HEK293 (cell line): ENCODE data around the gene CD81.

Experiments
- CTCF ChIA-PET: fragments of 350-600 bp; formaldehyde crosslinking; extraction: SDS; loops from one replicate; lab custom pipeline; 2021; ENCODE audit warnings: antibody characterized with exemption; lab: Yijun Ruan, JAX
- POLR2A ChIA-PET: fragments of 300-600 bp; formaldehyde crosslinking; extraction: SDS; loops from one replicate; lab custom pipeline; 2020; ENCODE audit warnings: antibody characterized with exemption, inconsistent platforms; lab: Yijun Ruan, JAX
- H3K27ac ChIP-seq: fragments of 200-500 bp; sonication (Bioruptor generic); 2 replicates; pipeline ENCODE4 v1.5.1; 2014; ENCODE audit warnings: low read depth, low read length, control low read depth, inconsistent platforms; ENCODE audit errors: extremely low read depth
- H3K36me3 ChIP-seq, 2 experiments: fragments of 200-500 bp in 1 of 2; sonication (Bioruptor generic) in 1 of 2; 1 replicate in 1 of 2; 2 replicates in 1 of 2; pipeline ENCODE4 v1.5.1; 2014 to 2017; ENCODE audit warnings: inconsistent platforms in 2 of 2, low read length in 2 of 2; ENCODE audit not compliant: control insufficient read depth in 2 of 2, insufficient read depth in 1 of 2
- H3K4me1 ChIP-seq: fragments of 200-500 bp; sonication (Bioruptor generic); 2 replicates; pipeline ENCODE4 v1.5.1; 2014; ENCODE audit warnings: mild to moderate bottlenecking, low read length, inconsistent platforms; ENCODE audit not compliant: control insufficient read depth, insufficient read depth
- H3K4me3 ChIP-seq: 2 replicates; pipeline ENCODE4 v1.5.1; 2011; ENCODE audit warnings: low read depth, mild to moderate bottlenecking, control low read depth, low read length, moderate library complexity
- H3K9me3 ChIP-seq: fragments of 200-500 bp; sonication (Bioruptor generic); 2 replicates; pipeline ENCODE4 v1.5.1; 2014; ENCODE audit warnings: low read depth, low read length, inconsistent platforms; ENCODE audit not compliant: control insufficient read depth, insufficient read depth
- GLIS2 ChIP-seq: fragments of 450-650 bp; formaldehyde crosslinking; IDR thresholded peaks from 2 replicates; pipeline ENCODE4 v1.5.1; 2016; ENCODE audit warnings: missing biosample characterization, missing genetic modification characterization
- SCRT1 ChIP-seq: fragments of 450-650 bp; formaldehyde crosslinking; IDR thresholded peaks from 2 replicates; pipeline ENCODE4 v1.5.1; 2016; ENCODE audit warnings: missing biosample characterization, missing genetic modification characterization, borderline replicate concordance
- WT1 ChIP-seq: fragments of 450-650 bp; formaldehyde crosslinking; IDR thresholded peaks from 2 replicates; pipeline ENCODE4 v1.5.1; 2016; ENCODE audit warnings: missing biosample characterization, missing genetic modification characterization
- ZFP69B ChIP-seq: fragments of 450-650 bp; formaldehyde crosslinking; IDR thresholded peaks from 2 replicates; pipeline ENCODE4 v1.5.1; 2016; ENCODE audit warnings: missing biosample characterization, missing genetic modification characterization
- ZNF138 ChIP-seq: fragments of 450-650 bp; formaldehyde crosslinking; IDR thresholded peaks from 2 replicates; pipeline ENCODE4 v1.5.1; 2016; ENCODE audit warnings: missing biosample characterization, missing genetic modification characterization, borderline replicate concordance
- ZNF19 ChIP-seq: fragments of 450-650 bp; formaldehyde crosslinking; IDR thresholded peaks from 2 replicates; pipeline ENCODE4; 2016; ENCODE audit warnings: missing biosample characterization, missing genetic modification characterization, low read depth
- ZNF324 ChIP-seq: fragments of 450-650 bp; formaldehyde crosslinking; IDR thresholded peaks from 2 replicates; pipeline ENCODE4 v1.5.1; 2016; ENCODE audit warnings: missing biosample characterization, missing genetic modification characterization
- ZNF426 ChIP-seq: fragments of 450-650 bp; formaldehyde crosslinking; IDR thresholded peaks from 2 replicates; pipeline ENCODE4 v1.5.1; 2017; ENCODE audit warnings: missing biosample characterization, missing genetic modification characterization, mild to moderate bottlenecking, inconsistent platforms, moderate library complexity
- ZNF560 ChIP-seq: fragments of 450-650 bp; formaldehyde crosslinking; IDR thresholded peaks from 2 replicates; pipeline ENCODE4 v1.5.1; 2017; ENCODE audit warnings: missing biosample characterization, missing genetic modification characterization, borderline replicate concordance
- ZNF571 ChIP-seq: fragments of 450-650 bp; formaldehyde crosslinking; IDR thresholded peaks from 2 replicates; pipeline ENCODE4 v1.5.0; 2017; ENCODE audit warnings: missing biosample characterization, missing genetic modification characterization
- ZNF660 ChIP-seq: fragments of 450-650 bp; IDR thresholded peaks from 2 replicates; pipeline ENCODE4 v1.5.1; 2018; ENCODE audit warnings: missing biosample characterization, mild to moderate bottlenecking, missing genetic modification characterization
- ZNF792 ChIP-seq: fragments of 450-650 bp; formaldehyde crosslinking; IDR thresholded peaks from 2 replicates; pipeline ENCODE4 v1.5.1; 2016; ENCODE audit warnings: missing biosample characterization, missing genetic modification characterization
- TF ChIP-seq, protein P1 (sequence below): fragments of 450-650 bp; formaldehyde crosslinking; IDR thresholded peaks from 2 replicates; pipeline ENCODE4 v1.5.1; 2016; ENCODE audit warnings: missing biosample characterization, missing genetic modification characterization
- TF ChIP-seq, protein P2 (sequence below): fragments of 450-650 bp; formaldehyde crosslinking; conservative IDR thresholded peaks from 2 replicates; pipeline ENCODE4 v1.5.1; 2016; ENCODE audit warnings: low read depth, missing biosample characterization, missing genetic modification characterization
- TF ChIP-seq, protein P3 (sequence below): fragments of 450-650 bp; formaldehyde crosslinking; IDR thresholded peaks from 2 replicates; pipeline ENCODE4 v1.5.1; 2016; ENCODE audit warnings: missing biosample characterization, missing genetic modification characterization
- TF ChIP-seq, protein P4 (sequence below): fragments of 450-650 bp; formaldehyde crosslinking; IDR thresholded peaks from 2 replicates; pipeline ENCODE4 v1.5.1; 2016; ENCODE audit warnings: missing biosample characterization, missing genetic modification characterization
- TF ChIP-seq, protein P5 (sequence below): fragments of 450-650 bp; formaldehyde crosslinking; IDR thresholded peaks from 2 replicates; pipeline ENCODE4 v1.5.1; 2016; ENCODE audit warnings: missing biosample characterization, missing genetic modification characterization
- TF ChIP-seq, protein P6 (sequence below): fragments of 450-650 bp; formaldehyde crosslinking; IDR thresholded peaks from 2 replicates; pipeline ENCODE4 v1.5.1; 2016; ENCODE audit warnings: missing biosample characterization, missing genetic modification characterization, low read depth

The CD81 gene

DNA sequence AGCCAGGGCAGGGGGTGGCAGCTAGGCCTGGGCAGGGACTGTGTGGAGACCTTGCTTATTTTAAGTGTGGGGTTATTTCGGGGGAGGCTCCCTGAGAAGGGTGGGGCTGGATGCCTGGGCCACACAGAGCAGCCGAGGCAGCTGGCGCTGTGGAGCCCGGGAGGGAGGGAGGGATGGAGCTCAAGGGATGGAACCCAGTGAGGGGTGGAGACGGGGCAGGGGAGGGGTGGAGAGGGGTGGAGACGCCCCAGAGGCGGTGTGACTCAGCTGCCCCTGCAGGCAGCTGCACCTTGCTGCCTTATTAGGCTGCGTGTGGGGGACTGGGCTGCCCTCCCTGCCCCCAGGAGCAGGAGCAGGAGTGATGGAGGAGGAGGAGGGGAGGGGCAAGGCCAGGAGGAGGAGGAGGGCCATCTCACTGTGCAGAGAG, 13.6 kb downstream of the CD81 start (continued):
- TF ChIP-seq, protein P1, sequence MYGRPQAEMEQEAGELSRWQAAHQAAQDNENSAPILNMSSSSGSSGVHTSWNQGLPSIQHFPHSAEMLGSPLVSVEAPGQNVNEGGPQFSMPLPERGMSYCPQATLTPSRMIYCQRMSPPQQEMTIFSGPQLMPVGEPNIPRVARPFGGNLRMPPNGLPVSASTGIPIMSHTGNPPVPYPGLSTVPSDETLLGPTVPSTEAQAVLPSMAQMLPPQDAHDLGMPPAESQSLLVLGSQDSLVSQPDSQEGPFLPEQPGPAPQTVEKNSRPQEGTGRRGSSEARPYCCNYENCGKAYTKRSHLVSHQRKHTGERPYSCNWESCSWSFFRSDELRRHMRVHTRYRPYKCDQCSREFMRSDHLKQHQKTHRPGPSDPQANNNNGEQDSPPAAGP = 0 out of 2 replicates have a peak, but pooled peaks have one; percentile 70
- TF ChIP-seq ZFP69B (tag by site-specific recombination) (no peak), WT1 (no peak), SCRT1 (tag by site-specific recombination) (no peak), ZNF324 (tag by site-specific recombination) (no peak), ZNF792 (no peak), ZNF560 (tag by site-specific recombination) (no peak), ZNF19 (tag by site-specific recombination) (no peak), ZNF571 (no peak), ZNF138 (tag by site-specific recombination) (no peak)
- TF ChIP-seq, protein P2, sequence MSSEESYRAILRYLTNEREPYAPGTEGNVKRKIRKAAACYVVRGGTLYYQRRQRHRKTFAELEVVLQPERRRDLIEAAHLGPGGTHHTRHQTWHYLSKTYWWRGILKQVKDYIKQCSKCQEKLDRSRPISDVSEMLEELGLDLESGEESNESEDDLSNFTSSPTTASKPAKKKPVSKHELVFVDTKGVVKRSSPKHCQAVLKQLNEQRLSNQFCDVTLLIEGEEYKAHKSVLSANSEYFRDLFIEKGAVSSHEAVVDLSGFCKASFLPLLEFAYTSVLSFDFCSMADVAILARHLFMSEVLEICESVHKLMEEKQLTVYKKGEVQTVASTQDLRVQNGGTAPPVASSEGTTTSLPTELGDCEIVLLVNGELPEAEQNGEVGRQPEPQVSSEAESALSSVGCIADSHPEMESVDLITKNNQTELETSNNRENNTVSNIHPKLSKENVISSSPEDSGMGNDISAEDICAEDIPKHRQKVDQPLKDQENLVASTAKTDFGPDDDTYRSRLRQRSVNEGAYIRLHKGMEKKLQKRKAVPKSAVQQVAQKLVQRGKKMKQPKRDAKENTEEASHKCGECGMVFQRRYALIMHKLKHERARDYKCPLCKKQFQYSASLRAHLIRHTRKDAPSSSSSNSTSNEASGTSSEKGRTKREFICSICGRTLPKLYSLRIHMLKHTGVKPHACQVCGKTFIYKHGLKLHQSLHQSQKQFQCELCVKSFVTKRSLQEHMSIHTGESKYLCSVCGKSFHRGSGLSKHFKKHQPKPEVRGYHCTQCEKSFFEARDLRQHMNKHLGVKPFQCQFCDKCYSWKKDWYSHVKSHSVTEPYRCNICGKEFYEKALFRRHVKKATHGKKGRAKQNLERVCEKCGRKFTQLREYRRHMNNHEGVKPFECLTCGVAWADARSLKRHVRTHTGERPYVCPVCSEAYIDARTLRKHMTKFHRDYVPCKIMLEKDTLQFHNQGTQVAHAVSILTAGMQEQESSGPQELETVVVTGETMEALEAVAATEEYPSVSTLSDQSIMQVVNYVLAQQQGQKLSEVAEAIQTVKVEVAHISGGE (tag by site-specific recombination) = no peak
- TF ChIP-seq, protein P3, sequence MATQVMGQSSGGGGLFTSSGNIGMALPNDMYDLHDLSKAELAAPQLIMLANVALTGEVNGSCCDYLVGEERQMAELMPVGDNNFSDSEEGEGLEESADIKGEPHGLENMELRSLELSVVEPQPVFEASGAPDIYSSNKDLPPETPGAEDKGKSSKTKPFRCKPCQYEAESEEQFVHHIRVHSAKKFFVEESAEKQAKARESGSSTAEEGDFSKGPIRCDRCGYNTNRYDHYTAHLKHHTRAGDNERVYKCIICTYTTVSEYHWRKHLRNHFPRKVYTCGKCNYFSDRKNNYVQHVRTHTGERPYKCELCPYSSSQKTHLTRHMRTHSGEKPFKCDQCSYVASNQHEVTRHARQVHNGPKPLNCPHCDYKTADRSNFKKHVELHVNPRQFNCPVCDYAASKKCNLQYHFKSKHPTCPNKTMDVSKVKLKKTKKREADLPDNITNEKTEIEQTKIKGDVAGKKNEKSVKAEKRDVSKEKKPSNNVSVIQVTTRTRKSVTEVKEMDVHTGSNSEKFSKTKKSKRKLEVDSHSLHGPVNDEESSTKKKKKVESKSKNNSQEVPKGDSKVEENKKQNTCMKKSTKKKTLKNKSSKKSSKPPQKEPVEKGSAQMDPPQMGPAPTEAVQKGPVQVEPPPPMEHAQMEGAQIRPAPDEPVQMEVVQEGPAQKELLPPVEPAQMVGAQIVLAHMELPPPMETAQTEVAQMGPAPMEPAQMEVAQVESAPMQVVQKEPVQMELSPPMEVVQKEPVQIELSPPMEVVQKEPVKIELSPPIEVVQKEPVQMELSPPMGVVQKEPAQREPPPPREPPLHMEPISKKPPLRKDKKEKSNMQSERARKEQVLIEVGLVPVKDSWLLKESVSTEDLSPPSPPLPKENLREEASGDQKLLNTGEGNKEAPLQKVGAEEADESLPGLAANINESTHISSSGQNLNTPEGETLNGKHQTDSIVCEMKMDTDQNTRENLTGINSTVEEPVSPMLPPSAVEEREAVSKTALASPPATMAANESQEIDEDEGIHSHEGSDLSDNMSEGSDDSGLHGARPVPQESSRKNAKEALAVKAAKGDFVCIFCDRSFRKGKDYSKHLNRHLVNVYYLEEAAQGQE (tag by site-specific recombination) = no peak
- TF ChIP-seq, protein P4, sequence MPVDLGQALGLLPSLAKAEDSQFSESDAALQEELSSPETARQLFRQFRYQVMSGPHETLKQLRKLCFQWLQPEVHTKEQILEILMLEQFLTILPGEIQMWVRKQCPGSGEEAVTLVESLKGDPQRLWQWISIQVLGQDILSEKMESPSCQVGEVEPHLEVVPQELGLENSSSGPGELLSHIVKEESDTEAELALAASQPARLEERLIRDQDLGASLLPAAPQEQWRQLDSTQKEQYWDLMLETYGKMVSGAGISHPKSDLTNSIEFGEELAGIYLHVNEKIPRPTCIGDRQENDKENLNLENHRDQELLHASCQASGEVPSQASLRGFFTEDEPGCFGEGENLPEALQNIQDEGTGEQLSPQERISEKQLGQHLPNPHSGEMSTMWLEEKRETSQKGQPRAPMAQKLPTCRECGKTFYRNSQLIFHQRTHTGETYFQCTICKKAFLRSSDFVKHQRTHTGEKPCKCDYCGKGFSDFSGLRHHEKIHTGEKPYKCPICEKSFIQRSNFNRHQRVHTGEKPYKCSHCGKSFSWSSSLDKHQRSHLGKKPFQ (tag by site-specific recombination) = no peak
- TF ChIP-seq, protein P5, sequence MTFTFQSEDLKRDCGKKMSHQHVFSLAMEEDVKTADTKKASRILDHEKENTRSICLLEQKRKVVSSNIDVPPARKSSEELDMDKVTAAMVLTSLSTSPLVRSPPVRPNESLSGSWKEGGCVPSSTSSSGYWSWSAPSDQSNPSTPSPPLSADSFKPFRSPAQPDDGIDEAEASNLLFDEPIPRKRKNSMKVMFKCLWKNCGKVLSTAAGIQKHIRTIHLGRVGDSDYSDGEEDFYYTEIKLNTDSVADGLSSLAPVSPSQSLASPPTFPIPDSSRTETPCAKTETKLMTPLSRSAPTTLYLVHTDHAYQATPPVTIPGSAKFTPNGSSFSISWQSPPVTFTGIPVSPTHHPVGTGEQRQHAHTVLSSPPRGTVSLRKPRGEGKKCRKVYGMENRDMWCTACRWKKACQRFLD (tag by site-specific recombination) = no peak
- TF ChIP-seq, all 188 proteins: peak for 9

DNA sequence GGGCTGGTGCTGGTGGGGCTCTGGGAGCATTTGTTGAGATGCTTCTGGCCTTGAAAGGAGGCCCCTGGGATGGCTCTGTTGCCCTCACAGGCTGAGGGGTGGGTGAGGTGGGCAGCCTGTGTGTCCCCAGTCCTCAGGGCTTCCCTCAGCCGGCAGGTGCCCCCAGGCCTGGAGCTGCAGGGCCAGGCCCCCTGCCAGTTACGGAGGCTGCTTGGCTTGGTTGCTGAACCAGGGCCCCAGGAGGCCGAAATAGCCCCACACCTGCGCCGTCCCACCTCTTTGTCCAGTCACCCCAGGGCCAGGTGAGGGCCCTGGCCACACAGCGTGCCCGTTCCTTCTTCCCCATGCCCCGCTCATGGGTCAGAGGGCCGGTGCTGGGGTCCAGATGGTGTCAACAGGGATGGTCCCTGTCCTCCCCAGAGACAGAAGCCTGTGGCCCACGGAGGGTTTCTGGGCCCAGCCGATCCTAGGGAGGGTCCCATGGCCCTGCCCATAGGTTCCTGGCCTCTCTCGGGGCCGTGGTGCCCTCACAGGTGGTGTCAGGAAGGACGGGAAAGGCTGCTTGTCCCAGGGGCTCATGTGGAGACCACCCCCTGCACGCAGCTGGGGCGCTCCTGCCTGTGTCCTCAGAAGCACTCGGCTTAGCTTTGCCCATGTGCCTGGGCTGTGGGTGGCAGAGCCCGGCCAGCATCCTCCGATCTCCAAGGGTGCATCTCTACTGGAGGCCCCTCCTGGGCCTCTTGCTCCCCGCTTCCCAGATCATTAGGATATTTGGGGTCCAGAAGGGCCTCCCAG, 14.3 kb downstream of the CD81 start:
- ChIA-PET POLR2A (interaction anchor here (0.7 to 1.9 kb wide), 4 partner anchors 8 to 15 kb away, joined by 3 to 15 read pairs (median 8); partner anchors contain the start of gene CD81), CTCF (interaction anchor here (0.5 to 1.4 kb wide), 2 partner anchors 17 to 86 kb away, joined by 3 read pairs; no protein-coding TSS in a partner anchor)
- Histone ChIP-seq H3K9me3 (no peaks in the 10 kb centered on the region), H3K4me3 (no peak overlapping the region), H3K27ac (no peak overlapping the region), H3K36me3 (peaks cover 0 to 85% of the 10 kb centered on the region in 2 experiments; a peak in 1 of 3 replicates), H3K4me1 (no peaks in the 10 kb centered on the region)
- TF ChIP-seq, protein P6, sequence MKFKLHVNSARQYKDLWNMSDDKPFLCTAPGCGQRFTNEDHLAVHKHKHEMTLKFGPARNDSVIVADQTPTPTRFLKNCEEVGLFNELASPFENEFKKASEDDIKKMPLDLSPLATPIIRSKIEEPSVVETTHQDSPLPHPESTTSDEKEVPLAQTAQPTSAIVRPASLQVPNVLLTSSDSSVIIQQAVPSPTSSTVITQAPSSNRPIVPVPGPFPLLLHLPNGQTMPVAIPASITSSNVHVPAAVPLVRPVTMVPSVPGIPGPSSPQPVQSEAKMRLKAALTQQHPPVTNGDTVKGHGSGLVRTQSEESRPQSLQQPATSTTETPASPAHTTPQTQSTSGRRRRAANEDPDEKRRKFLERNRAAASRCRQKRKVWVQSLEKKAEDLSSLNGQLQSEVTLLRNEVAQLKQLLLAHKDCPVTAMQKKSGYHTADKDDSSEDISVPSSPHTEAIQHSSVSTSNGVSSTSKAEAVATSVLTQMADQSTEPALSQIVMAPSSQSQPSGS = no peak
- no peak for TF ChIP-seq ZNF426 (tag by site-specific recombination)
- TF ChIP-seq GLIS2 = no peak
- TF ChIP-seq ZNF660 = no peak
